H4 (cell line): ENCODE measurements around the gene MEF2C. TPM values are rescaled to one million over a fixed set of nuclear protein-coding genes. Genes with fewer than 3 reads are reported as not detected.
A peak's percentile ranks its signal among the peaks of the same experiment; 100 is the strongest.

Experiments
- DNase-seq: peaks from one replicate; pipeline ENCODE4 v3.0.0-alpha.2; 2015; ENCODE audit warnings: low spot score
- total RNA-seq: library from RNA; depleted of rRNA; stranded (reverse); fragments of >200 nt; shearing (Covaris generic); gene quantifications from 2 replicates; pipeline ENCODE4 v1.2.3, GENCODE V29; 2014

MEF2C gene
- total RNA-seq, 1 experiment from 2014 or later, result 7.5 TPM

DNA sequence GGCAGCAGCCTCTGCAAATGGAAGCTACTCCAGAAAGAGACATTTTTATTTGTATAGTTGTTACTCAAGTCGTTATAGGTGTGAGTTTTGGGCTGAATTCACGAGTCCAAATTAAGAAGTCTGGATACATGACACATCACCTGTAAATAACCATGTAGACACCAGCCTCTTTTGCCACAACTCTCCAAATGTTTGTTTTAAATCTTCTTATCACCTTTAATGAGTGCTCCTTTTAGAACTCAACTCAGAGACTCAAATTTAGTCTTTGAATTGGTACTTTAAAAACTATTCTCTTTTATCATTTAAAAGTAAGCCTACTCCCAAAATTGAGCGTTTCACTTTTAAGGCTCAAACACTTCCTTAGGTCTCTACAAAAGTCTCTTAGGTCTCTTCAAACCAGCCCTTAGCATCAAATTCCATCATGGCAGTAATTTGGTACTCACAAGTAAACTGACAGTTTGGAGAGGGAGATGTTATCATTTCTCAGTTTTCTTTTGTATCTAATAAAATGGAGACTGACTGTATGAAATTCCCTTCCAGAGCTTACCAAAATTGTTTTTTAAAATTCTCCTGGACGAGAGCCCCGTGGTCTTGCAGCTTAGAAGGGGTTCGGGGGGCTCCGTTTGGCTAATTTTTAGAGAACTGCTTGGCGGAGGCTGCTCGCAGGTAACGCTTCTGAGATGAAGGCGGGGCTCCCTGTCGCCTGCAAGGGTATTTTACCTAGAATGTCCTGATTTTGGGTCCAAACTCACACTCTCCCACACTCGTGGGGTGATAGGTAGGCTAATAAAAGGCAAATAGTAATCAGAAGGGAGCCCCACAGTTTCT lies 194.6 kb downstream of the MEF2C start:
- DNase-seq, result no peak

DNA sequence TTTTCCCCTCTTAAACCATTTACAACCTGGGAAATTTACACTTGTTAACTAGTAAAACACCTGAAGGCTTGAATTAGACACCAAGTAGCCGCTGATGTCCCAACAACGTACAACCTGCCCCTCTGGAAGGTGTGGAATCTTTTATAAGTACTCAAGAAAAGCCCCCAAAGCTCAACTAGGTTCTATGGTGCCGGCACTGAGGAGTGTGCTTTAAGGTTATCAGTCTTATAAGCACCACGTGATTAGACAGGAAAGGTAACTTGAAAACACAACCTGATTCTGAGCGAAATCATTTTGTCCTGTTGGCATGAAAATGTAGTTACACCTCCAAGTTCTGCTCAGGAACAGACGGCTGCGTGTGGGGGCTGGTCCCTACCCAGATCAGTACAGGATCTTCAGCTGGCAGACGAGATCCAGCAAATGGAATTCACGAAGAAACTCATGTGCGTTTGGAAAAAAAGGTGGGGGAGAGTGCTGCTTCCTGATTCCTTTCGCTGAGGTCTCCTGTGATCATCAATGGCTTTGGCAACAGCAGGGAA lies 195.5 kb downstream of the MEF2C start:
- DNase-seq, result no peak

DNA sequence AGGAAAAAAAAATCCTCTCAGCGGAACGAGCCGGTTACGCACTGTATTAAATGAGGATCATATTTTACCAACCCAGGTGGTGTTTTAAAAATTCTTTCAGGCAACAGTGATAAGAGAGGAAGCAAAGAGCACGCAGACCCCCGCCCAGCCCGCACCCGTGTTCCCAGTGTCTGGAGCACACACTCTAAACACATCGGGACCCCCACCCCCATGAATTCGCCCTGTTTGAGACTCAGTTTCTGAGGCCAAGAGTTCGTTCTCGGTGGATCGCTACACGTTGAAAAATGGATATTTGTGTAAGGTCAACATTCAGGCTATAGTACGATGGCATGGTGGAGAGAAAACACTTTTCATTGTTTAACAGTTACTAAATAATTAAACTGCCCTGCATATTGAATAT lies 196.3 kb downstream of the MEF2C start:
- no peak for DNase-seq

DNA sequence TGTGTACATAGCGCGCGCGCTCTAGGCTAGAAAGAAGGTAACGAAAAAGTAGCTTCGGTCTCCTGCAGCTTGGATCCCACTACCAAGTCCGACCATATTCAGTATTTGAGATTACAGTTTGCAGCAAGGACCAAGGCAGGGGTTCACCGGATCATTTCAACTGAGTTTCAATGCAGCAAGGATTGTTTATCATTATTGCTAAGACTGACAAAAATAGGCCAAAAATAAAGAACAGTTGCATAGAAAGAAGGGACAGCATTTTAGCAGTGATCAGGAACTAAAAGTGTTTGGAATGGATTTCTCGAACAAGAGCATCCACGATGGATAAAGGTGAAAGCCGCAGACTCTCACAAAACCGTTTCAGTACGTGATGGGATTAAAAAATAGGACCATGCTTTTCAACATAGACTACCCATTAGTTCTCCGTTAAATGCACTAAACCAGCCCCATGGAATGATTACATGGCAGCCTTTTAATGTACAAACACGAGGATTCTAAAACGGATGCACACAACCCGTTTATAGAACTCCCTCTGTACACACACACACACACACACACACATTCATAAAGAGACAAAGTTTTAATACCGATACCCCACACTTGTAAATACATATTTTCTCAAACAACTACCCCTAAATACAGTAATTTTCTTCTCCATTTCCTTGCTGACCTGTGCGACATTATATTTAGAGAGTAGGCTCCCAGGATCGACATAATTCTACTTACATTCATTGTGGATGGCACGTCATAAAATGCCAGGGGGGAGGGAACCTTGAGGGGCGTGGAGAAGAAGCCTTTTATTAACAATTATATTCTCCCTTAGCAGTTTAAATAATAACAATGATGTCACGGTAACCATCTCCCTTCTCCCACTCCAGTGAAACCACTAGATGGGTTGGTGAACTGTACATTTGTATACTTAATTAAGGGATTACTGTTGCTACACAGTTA lies 197.1 kb downstream of the MEF2C start:
- DNase-seq, result no peak

DNA sequence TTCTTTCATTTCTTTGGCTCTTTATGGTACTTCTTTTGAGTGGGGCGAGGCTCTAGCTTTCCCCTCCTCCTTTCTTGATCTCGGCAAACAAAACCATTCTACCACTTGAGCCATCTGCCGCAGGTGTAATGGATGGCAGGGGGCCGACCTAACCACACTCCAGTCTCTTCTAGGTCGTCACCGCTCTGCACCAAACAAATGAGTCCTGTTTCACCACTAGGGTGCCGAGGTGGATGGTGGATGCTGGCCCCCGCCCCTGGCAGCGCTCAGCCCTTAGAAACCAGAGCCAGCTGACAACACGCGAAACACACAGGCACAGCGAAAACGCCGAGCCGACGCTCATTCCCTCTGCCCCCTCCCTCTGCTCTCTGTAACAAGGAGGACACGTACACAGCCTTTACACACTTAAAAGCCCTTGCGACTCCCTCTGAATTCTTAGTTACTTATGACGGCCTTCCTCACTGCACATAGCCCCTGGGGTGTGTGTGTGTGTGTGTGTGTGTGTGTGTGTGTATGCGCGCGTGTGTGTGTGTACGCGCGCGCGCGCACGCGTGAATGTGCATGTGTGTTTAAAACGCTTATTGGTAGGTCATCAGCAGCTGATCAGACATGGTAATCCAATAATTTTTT lies 199.4 kb downstream of the MEF2C start:
- DNase-seq, result peak; percentile 54

DNA sequence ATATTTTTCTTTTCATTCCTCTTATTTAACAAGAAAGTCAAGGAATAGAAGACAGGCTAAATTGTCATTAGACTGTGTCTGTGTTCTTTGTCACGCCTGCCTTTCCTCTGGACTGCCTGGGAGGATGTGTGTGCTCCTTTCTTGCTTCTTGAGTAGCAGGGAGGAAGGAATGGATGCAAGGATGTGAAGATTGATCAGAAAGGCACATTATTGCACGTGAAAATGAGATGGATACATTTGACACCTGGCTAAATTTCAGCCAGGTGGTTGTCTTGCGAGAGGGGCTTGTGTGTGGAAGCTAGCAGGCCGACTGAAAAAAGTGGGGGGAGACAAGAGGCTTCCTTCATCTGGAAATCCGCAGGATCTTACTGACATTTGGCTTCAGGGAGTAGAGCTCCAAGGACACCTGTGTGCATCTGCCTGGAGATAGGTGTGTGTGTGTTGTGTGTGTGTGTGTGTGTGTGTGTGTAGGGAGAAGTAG lies 200.1 kb downstream of the MEF2C start:
- no peak for DNase-seq

DNA sequence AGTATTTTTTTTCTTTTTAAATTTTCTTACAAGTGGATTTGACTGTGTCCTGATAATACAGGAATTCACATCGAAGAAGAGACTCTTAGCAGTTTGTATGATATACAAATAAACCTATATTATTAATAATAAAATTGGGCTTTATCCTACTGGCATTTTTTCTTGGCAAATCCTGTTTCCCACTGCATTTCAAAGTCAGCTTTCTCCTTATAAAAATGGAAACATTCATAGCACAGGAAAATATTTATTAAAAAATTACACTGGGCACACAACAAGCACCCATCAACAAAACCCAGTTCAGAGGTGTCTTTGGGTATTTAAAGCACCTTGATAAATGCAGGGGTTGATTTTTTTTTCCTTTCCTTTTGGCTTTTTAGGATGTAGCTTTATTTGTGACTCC lies 200.9 kb downstream of the MEF2C start:
- DNase-seq, result no peak

DNA sequence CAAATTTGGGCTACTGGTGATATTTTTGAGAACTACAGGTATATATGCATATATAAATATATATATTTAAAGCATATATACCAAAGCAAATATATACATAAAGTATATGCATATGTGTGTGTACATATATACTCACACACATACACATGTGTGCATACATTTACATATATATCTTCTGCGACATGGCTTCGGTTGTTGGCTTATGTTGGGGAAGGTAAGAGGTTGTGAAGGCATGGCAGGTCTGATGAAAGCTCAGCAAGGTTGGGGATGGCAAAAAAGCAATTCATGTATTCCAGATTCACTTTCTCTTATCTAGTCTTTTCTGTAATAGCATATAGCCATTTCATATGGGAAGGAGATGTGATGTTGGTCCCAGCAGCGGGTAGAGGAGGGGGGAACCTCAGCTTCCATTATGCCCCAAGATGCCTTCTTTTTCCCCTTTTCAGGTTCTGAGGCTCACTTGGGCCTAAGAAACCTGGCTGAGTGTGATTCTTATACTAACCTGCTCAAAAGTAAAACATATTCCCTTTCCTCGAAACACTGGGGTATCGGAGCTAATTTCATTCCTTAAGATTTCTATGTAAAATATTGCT lies 201.7 kb downstream of the MEF2C start:
- no peak for DNase-seq

DNA sequence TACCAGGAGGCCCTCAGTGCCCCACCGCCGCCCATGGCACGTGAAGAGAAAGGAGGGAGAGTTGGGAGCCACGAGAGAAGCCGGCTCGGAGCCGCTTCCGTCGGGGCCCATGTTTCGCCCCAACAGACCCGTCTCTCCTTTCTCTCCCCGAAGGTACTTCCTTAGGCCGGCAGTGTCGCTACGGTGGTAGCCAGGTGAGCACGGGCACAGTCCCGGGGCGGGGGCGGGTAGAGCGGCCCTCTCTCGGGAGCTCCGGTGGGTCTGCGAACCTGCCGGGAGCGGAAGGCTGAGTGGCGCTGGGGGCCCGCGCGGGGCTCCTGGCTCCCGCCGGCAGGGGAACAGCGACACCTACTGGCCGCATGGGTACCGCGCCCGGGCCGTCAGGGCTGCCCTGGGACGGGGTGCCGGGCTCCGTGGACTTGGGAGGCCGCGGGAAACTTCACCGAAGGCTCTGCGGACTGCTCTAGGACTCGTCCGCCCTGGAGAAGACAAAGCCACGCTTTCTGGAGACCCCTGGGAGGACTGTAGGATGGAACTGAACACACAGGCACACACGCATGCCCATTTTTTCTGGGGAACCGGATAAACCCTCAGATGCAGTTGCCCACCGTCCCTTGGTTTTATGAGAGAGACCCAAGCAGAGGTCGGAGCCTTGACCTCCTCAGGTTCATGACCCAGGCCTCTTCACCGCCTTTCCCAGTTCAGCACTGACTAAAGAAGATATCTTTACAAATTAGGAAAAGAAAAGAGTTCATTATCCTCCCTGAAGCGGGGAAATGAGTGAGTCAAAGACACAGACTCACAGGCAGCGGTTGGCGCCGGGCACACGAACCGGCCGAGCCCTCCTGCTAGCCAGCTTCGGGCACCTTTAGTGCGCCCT lies 202.5 kb downstream of the MEF2C start:
- peak; percentile 36 for DNase-seq

DNA sequence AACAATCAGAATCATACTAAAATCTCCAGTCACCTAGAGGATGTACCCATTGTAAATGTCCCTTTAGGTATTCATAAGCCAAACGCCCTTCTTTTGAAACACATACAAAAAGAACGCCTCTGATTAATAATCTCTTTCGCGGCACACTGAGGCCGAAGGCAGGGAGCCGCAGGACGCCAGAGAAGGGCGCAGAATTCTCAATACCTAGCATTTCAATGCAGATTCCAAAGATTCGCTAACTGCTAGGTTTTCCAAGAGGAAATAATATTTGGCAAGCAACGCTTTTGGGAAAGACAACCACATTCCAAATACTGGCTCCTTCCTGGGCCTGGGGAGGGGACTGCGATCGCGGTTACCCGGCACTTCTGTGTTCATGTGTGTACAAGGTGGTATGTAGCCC lies 203.3 kb downstream of the MEF2C start:
- no peak for DNase-seq

DNA sequence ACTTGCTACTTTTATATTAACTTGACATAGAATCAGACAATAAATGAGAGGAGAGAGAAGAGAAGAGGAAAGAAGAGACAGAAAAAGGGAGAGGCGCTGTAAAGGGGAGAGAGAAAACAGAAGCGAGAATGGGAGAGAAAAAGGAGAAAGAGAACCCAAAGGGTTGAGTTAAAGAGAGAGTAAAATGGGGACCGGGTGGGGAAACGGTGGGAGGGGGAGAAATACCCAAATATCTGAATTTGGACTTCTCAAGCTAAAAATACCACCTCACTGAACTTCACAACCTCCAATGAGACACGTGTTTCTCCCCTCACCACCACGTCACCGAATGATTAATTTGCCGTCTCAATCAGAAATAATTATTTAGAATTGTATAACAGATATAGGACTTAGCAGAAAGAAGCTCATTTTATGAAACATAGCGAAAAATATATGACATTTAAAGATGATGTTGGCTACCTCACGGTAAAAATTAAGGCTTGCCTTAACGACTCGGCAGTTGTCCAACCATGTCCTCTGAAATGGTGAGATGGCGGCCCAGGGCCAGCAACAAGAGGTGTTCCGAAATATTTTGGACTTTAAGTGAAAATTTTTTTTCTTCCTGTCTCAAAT lies 204.1 kb downstream of the MEF2C start:
- DNase-seq, result no peak

DNA sequence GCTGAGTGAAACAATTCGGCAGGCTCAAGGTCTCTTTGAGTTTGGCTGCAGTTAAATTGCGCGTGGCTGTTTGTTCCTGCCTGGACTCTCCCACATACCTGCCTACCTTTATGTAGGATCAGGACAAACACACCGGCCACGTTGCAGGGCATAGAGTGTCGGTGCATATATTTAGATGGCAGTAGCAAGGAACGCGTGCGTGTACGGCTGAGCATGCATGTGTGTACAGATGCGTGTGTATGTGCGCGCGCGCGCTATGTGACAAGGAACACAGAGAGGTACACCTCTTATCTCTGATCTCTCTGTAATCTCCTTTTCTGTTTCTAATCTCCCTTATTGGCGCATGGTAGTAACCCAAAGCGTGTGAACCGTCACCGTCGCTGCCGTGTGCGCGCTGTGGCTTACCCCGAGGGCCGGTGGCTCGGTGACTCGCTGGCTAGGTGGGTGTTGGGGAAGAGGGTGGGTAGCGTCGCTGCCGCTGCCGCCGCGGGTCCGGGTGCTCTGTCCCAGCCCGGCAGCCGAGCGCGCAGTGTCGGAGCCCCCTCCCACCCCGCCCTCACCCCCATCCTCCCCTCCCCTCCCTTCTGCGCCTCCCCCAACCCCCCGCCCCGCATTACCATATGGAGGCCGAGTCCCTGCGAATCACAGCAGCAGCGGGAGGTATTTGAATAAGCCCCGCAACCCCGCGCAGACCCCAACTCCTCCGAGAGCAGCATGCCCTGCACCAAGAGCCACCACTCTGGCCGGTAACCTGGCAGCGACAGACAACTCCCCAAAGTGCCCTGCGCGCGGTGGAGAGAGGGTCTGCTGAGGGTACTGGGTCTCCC lies 204.8 kb downstream of the MEF2C start:
- no peak for DNase-seq

DNA sequence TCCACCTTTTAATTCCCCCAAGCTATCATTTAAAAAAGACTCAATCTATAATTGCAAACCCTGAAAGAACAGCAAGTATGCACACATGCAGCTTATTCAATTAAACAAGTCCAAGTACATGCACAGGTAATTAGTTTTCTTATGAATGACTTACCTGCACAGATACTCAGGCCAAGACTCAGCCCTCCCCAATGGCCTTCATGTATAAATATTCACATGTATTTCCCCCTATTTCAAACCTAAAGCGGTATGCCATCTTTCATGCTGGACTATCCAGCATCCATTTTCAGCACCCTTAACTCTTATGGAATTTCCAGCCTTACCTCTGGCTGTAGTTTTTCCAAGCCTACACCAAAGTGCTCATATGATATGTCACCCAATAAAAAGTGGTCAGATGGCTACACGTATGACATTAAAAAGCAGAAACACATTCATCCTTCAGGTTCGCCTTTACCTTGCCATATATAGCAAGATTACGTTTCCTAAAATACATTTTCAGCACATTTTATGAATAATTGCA lies 205.5 kb downstream of the MEF2C start:
- DNase-seq, result no peak

DNA sequence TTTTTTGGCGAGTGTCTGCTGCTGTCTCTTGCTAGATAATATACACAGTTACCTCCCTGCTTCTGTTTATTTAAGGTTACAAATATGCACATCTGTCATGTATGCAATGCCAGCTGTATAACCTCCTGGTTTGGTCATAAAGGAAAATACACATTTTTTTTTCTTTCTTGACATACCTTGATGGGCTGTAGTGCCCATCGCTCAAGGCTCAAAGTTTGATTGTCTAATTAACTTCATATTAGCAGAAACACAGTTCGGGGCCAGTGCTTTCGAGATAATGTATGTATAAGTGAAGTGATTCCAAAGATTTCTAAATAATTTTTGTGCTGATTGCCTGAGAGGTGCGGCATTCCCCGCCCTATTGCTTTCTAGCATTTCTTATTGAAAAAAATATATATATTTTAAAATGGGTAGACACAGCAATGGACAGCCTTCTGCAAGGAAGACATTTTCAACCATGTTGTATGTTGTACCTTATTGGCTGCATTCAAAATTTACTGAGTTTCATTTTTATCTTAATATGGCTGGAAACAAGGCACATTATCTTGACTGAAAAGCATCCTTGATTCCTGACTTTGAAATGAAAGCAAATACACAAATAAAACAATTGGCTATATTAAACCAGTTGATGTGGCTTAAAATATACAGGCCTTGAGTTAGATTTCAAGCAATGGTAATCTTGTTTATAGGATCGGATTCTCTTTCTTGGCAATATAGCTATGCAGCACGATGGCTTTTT lies 206.2 kb downstream of the MEF2C start:
- DNase-seq, result no peak

DNA sequence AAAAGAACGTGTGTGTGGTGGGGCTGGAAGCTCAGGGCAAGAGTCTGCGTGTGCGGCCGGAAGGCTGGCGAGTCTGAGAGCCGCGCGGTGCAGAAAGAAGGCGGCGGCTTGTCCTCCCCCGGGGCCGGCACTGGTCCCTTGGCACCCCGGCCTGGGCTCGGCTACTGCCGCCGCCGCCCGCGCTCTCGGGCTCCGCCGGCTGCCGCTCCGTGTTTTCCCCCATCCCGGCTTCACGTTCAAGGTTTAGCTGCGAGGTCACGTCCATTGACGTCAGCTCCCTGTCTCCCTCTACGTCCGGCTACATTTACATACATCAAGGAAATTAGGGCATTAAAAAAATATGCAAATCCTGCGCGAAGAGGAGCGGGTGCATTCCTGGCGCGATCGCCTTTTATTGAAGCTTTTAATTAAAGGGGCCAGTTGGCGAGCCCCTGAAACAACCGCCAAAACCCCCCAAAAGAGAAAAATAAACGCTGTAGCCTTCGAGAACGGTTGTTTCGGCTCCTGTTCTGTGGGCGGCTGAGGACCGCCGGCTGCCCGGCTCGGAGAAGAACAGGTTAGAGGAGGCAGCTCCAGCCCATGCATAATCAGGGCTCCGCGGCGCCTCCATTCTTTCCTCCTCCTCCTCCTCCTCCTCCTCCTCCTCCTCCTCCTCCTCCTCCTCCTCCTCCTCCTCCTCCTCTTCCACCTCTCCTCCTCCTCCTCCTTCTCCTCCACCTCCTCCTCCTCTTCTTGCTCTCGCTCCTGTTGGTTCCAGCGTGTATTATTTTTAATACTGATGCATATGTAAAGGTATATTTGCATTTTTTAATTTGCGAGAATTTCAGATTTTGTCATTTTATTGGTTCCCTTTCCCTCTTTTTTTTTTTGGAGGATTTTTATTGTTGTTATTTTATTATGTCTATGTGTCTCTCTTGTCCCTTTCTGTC lies 207.0 kb downstream of the MEF2C start:
- DNase-seq, result peak; percentile 93

DNA sequence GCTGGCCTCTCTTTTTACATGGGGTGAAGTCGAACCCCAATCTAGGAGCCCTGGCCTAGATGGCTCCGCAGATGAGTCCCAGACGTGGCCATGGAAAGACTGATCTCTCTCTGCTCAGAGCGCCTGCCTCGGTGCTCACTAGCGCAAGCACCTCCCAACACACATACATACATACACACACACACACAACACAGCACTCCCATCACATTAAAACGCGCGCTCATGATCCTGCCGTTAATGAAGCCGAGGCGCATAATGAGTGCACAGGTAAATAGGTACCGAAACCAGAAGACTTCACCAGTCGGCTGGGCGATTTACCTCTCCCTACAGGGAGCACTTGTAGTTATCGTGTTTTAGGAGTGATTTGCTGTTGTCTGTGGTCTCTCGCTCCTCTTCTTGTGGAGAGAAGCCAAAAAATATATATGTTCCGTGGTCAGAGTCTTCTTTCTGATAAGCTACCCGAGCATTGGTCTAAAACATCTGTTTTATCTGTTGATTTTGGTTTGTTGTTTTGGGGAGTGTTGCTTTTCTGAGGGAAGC lies 207.7 kb downstream of the MEF2C start:
- peak; percentile 33 for DNase-seq
